Midbrain (tissue), 1 donor: ENCODE measurements around the gene AGBL4.

Experiments
- DNase-seq: peaks from one replicate; lab custom pipeline; 2025; lab: John Stamatoyannopoulos, UW

The AGBL4 gene

DNA sequence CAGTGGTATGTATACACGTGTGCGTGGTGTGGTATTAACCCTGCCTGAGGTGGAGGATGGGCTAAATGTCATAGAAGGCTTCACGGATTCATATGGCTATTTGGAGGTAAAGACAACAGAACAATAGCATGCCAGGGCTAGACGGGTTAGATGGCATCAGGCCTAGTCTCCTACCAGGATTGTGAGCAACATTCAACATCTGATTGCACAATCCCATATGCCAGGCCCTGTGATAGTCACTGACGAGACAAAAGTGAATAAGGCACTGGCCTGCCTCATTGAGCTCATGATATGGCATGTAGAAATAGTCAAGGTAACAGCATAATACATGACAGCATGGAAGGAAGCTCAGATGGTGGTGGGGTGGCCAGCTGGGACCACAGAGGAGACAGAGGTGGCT is 1079.9 kb downstream of the AGBL4 start:
- DNase-seq: no peak

DNA sequence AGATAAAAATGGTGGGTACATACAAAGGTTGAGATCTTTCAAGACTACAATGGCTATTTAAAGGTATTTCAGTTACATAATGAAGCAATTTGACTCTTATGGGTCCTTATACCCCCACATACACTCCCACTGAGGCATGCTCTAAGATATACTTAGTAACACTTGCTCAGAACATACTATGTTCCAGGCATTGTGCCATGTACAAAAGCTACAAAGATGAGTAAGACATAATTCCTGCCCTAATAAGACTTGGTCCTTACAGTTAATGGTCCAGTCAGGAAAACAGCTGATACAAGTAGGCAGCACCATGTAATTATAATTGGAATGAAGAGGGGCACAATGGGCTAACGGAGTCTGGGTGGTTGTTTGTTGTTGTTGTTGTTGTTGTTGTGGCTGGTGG is 1080.4 kb downstream of the AGBL4 start:
- DNase-seq: no peak

DNA sequence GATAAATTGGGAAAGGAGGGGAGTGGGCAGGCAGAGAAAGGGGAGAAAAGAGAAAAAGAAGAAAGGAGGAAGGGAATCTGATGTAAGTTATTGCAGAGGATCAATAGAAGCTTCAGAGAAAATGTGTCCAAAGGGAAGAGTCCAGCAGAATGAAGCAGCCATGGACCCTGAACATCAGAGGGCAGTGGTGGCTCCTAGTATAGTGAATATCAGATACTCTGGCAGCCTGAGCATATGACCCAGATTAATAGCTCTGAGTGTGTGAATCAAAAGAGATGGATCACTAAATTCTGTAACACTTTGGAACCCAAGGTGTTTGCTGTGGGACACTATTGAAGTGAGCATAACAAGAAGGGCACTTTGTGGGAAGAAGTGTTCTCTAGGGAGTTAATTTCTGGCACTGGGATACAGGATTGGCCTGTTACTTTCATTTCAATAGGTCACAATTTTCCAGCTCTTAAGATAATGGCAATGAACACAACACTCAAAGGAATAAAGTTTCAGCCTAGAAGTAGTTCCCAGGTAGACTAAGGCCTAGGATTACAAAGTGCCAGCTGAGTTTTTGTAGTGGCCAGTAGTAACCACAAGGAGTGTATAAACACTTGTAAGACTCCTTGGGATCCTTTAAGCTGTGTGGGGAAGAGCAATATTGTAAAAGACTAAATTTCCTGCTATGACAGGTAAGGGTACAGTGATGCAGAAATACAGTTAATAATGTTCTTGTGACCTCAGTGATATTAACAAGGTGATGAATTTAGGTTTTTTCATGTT is 1082.6 kb downstream of the AGBL4 start:
- DNase-seq: no peak

DNA sequence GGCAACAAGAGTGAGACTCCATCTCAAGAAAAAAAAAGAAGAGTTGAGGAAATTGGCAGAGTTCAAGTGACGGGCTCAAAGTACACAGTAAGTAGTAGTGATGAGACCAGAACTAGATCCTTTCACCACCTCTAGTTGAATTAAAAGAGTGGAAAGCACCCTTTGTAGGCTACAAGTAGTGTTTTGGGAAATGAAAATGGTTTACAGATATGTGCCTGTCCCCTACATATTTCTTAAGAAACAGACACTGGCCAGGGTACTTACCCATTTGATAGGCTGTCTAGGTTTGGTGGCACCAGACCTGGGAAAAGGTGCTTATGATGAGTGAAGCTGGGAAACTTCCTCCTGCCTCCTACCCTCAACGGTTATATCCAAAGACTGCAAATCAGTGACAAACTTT is 1083.4 kb downstream of the AGBL4 start:
- no peak for DNase-seq

DNA sequence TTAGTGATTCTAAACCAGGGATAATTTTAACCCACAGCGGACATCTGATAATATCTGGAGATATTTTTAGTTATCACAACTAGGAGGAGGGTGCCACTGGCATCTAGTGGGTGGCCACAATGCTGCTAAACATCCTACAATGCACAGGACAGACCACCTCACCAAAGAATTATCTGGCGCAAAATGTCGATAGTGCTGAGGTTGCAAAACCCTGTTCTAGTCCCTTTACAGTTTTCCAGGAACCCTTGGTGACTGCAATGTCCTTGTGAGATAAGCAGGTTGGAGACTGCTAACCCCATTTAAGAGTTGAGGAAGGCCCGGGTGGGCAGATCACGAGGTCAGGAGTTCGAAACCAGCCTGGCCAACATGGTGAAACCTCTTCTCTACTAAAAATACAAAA is 1083.9 kb downstream of the AGBL4 start:
- DNase-seq: no peak

DNA sequence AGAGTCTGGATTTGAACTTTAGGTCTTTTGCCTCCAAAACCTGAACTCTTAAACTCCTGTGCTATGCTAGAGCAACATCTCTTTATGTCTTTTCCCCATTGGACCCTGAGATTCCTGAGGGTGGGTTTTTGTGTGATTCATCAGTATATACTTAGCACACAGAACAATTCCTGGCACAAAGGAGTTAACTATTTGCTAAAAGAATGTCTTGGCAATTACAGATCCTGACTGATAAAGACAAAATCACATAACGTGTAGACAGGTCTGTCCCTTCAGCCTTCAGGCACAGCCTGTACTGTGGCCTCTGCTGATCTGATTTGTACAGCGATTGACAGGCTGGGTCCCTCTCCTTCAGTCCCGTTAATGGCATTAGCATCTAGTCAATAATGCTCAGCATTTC is 1084.7 kb downstream of the AGBL4 start:
- no peak for DNase-seq

DNA sequence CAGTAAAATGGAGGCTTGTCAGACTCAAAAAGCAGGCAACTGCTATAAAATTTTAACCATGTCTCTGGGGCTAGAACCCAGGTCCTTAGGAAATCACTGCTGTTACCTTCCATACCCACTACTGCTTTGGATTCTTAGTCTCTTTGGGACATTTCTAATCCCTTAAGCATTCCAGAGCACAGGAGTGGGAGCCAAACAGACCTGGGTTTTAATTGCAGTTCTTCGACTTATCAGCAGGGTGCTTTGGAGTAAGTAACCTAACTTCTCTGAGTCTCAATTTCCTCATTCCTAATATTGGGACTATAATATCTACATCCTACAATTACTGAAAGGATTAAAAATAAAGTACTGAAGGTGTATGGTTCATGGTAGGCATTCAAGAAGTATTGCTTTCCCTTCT is 1086.0 kb downstream of the AGBL4 start:
- DNase-seq: no peak

DNA sequence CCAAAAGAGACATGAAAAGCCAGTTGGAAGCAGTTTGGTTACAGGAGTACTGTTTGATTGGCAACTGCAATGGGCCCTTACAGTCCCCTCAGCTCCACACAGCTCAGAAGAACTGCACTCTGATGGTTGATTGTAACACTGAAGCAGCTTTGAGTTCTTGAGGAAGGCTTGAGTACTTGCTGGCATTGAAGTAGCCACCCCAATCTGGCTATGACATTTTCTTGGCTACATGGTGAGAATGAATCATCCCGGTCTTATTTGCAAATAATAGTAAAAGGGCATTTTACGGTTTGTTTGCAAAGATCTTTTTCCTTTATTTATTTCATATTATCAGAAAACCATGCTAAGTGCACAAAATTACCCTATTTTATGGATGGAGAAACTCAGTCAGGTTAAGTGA is 1087.3 kb downstream of the AGBL4 start:
- DNase-seq: no peak

DNA sequence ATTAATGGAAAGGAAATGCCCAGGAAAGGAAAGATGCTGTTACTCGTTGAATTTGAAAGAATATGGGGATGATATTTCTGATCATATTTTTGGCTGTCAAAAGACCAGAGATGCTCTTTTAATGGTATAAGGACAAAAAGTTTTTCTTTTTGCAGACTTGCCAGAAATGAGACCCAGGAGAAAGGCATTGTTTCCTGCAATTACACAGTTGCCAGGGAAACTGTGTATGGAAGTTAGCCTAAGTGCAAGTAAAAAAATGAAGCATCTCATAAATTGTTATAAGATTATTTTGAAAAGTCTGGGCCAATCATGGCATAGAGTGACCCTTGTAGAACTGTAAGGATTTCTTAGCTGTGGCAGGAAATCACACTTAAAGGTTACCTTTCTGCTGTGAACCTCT is 1091.4 kb downstream of the AGBL4 start:
- DNase-seq: no peak

DNA sequence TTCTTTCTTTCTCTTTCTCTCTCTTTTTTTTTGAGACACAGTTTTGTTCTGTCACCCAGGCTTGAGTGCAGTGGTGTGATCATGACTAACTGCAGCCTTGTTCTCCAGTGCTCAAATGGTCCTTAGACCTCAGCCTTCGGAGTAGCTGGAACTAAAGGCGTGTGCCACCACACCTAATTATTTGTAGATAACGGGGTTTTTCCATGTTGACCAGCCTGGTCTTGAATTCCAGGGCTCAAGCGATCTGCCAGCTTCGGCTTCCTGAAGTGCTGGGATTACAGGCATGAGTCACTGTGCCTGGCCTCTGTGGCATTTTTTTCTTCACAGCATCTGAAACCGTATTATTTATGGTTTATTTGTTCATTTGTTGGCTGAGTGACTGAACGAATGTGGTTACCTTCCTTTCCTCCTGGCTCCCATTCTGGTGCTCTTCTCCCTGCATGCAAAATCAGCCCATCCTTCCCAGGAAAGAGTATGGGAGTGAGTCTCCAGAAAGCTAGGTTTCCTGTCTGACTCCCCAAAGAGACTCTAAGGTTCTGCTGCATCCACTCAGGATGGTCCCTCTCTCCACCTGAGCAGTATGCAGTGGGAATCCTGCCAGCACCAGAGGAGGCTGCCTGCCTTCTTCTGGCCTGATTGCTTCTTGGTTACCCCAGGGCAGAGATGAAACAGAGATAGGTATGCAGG is 1092.1 kb downstream of the AGBL4 start:
- DNase-seq: no peak

DNA sequence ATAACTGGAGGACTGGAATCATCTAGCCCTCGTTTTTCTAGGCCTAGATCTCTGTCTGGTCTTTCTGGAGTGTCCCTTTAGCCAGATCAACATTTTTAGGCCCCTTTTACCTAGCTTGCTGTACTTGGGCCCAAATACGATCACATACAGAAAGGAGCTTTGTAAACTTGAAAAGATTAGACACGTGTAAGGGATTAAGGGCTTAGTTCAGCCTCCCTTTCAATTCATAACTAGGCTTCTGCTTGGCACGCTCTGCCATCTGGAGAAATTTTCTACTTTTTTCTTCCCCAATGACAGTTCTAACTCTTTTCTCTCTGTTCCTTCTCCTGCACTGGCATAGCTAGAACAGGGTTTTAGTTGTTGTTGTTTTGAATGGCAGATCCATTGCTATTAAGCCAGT is 1093.7 kb downstream of the AGBL4 start:
- no peak for DNase-seq

DNA sequence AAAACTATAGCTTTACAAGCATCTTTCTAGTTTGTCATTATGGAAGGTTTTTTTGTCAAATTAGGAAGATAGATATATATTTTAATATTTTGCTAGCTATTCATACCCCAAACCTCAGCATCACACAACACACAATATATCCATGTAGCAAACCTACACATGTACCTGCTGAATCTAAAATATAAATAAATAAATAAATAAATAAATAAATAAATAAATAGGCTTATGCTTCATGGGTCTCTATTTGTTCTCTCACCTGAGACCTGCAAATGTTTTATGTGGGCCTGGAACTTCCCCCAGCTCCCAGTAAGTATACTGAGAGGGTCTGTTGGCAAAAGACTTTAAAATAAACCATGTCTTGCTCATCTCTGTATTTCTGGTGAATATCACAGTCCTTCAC is 1099.7 kb downstream of the AGBL4 start:
- DNase-seq: no peak

DNA sequence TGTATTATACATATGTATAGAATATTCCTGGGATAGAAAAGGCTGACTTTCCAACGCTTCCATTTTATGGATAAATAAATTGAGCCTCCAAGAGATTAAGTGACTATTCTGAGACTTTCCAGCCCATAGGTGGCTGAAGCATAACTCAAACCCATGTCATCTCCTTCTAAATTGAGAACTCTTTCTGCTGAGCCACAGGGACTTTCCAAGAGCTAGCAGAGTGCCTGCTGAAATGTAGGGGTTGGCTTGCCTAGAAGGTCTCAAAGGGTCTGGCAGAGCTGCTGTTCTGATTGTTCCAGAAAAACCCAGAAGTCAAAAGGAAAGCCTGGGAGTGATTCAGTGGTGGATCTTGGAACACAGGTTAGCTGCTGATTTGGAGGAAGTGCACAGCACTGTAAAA is 1100.6 kb downstream of the AGBL4 start:
- DNase-seq: no peak

DNA sequence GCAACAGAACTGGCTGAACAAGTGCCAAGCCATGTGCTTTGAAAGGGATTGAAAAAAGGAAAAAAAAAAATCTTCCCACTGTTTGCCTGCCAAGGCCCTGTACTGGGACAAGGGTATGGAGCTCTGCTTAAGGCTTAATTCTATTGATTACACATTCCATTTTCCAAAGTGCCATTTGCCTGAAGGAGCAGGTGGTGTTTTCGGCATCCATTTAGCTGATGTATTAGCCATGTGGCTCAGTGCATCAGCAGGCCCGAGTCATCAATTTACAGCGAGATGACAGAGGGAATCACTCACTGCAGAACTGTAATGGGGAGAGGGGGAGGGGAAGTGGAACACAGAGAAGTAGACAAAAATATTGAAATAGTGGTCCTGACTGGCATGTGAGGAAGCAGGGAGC is 1102.9 kb downstream of the AGBL4 start:
- peak; percentile 14 for DNase-seq

DNA sequence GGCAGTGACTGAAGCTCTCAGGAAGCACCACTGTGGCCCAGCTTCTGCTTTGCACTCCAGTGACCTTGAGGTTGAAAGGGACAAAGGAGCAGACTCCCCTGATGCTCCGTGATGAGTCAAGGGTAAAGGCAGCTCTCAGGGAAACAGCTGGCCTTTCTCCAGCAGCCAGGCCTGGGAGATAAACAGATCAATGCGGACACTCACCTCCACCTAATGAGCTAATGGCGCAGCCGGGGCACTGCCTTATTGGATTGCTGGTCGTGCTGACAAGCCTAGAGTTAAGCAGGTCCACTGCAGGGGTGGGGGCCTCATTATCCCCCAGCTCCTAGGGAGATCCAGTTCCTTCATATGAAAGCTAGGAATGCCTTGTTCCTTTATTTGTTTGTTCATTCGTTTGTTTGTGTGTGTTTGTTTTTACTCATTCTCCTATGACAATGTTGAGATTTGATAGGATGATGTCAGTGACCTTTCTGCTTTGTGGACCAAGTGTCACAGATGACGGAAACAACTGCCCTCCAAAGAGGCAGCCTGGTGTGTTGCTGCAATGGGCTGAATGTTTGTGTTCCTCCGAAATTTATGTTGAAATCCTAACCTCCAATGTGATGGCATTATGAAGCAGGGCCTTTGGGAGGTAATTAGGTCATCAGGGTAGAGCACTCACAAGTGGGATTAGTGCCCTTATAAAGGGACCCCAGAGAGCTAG is 1105.7 kb downstream of the AGBL4 start:
- no peak for DNase-seq

DNA sequence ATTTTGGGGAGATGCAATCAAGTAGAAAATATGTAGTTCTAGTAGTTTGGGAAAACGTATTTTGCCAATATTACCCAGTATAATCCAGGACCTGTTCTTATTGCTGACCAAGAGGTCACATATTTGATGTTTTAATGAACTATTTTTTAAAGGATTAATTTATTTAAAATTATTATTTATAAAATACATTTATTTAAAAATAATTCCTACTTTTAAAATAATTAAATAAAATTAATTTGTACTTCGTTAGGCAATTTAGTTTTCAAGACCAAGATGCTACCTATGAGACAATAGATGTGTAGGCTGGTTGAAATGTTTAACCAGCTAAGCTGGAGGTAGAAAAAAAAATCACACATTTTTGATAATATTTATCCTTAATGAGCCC is 1106.7 kb downstream of the AGBL4 start:
- no peak for DNase-seq

DNA sequence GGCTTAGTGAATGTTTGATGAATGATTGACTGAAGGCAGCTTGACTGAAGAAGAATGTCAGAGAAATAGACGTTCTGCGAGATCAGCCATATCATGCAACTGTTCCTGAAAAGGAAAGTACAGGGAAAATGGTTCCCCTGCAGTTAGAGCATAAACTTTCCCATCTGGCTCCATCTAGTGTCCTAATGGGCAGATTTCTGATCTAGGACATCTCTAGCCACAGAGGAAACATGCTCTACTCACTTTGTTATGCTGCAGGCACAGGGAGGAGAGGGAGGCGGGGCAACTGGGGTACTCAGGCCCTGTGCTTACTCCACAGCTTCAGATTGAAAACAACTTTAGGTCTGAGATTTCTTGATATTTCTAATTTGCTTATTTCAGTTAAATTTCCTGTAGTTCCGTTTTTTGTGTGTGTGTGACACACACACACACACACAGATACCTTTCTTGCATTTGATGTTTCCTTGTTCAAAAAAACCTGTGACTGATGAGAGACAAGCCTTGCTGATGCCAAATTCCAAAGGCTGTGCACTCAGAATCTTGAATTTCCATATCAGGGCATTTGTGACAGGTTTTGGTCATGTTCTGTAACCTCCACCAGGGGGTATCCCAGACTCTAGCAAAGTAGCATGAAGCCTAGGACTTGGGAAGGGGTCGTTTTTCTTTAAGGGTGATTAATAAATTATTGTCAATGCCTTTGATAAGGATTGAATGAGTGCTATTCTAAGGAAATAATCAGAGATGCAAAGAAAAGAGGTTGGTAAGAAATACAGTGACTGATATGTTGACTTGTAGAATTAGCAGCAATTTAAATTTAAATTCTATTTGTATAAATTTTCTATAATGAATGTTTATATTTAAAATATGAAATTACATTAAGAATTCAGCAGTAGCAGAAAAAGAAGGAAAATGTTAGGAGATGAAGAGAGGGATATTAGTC is 1107.4 kb downstream of the AGBL4 start:
- peak; percentile 40 for DNase-seq

DNA sequence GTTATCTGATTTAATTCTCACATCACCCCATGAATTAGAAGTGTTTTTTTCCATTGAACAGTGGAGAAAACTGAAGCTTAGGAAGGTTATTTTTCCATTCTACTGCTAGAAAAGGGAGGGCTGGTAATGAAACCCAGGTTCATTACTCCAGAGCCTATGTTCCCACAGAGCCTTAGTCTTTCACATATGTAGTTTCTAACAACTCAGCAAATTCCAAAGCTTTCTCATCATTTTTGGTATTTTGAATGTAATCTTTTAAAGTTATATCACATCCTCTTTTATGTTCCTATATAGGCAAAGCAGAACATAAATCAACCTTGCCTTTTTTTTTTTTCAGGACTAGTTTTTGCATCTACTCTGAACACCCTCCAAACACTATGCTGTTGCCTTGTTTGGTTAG is 1115.1 kb downstream of the AGBL4 start:
- no peak for DNase-seq

DNA sequence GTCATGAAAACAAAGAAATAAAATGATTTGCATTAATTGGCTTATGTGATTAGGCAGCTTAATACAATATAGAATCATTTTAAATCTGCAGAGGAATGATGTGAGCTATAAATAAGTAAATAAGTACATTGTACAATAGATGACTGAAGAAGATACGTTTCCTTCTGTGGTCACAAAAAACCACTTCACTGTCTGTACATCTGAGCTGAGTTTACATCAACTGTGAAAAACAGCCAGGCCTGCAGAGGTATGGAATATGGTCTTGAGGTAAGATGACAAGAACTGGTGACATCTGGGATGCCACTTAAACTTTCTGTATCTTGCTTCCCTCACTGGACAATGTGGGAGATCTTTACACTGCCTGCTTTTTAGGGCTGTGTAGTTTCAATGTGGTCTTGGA is 1117.0 kb downstream of the AGBL4 start:
- DNase-seq: no peak

DNA sequence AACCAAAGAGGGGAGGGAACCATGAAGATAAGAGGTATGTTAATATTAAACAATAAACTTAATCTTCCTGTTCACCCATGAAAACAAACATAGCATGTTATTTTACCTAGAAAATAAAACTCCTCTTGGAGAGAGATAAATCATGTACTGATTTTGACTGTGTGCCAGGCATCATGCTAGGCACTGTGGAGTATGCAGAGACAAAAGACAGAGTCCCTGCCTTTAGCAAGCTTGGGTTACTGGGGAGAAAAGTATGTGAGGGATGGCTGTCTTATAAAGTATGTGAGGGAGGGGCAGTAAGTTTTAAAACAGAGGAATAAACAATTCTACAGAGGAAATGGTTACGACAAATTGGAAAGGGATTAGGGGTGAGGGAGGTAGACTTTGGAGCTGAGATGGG is 1117.6 kb downstream of the AGBL4 start:
- no peak for DNase-seq

DNA sequence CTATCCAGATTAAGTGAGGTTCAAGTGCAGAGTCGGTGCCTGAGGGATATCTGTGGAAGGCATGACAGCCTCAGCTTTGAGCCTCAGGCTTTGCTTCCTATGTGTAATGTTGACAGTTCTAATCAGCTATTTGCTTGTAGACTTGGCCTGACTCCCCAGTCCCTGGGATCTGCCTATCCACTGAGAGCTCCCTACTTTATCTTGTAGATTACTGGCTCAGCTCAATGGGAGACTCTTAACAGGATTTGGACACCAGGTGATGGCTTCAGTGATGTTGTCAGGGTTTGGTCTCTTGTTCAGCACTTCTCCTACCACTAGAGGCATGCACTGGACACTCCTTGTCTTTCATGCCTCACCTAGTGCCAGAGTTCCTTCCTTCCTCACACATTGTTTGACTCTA is 1120.5 kb downstream of the AGBL4 start:
- DNase-seq: no peak

DNA sequence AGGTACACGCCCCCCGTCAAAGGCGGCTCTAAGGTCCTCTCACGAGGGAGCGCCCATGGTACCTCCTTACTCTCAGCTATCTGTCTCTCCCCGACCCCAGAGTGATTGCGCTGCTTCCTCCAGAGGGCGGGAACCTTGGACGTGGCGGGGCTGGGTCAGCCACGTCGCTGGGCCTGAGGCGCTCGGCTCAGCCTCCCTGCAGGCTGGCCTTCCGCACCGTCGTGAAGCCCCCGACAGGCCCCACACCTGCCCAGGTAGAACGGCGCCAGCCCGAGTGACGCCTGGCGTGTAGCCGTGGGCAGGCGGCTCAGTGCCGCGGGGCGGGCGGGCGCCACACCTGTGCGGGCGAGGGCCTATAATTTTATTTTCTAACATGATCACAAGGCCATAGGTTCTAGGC is 1124.9 kb downstream of the AGBL4 start:
- no peak for DNase-seq
